CD4-positive, alpha-beta T cell treated with Interleukin-17A for 4 hours (primary cell): Measurements from ENCODE around the gene TDRD7.
A peak's percentile ranks its signal among the peaks of the same experiment; 100 is the strongest.
"Not testable (repeated sequence)": the region's sequence is repeated elsewhere in the genome, so short reads cannot be mapped to it uniquely, and the experiment has no call there.

Experiments
- DNase-seq: peaks from one replicate; pipeline ENCODE4 v3.0.0-alpha.2; 2020; ENCODE audit warnings: mixed read lengths

TDRD7 gene

GRCh38 chr9:97479496-97480159, 67.7 kb downstream of the TDRD7 start:
- DNase-seq, result no peak

- no peak for DNase-seq
Observed at GRCh38 chr9:97480174-97480573, 68.3 kb downstream of the TDRD7 start.

- no peak for DNase-seq
Observed at GRCh38 chr9:97480749-97481148, 68.9 kb downstream of the TDRD7 start.

GRCh38 chr9:97484134-97484533, 72.2 kb downstream of the TDRD7 start:
- DNase-seq, result no peak

GRCh38 chr9:97487107-97487506, 75.2 kb downstream of the TDRD7 start:
- no peak for DNase-seq

GRCh38 chr9:97487861-97488260, 76.0 kb downstream of the TDRD7 start:
- DNase-seq, result no peak

GRCh38 chr9:97491216-97491999, 79.5 kb downstream of the TDRD7 start:
- DNase-seq, result no peak

- not testable (repeated sequence) for DNase-seq
Observed at GRCh38 chr9:97497558-97498375, 85.9 kb downstream of the TDRD7 start.

- DNase-seq, result not testable (repeated sequence)
Observed at GRCh38 chr9:97498846-97499245, 87.0 kb downstream of the TDRD7 start.

- DNase-seq, result no peak
Observed at GRCh38 chr9:97500263-97500662, 88.4 kb downstream of the TDRD7 start.

GRCh38 chr9:97500765-97501176, 88.9 kb downstream of the TDRD7 start:
- no peak for DNase-seq

- peak; percentile 54 for DNase-seq
Observed at GRCh38 chr9:97501177-97501971, 89.5 kb downstream of the TDRD7 start, which contains the start of gene TMOD1. Gene TMOD1, plus strand, starts transcription at chr9:97501666. Its CDS starts 22,523 bp downstream, at chr9:97524189.

GRCh38 chr9:97501972-97502221, 90.0 kb downstream of the TDRD7 start:
- DNase-seq, result no peak

- no peak for DNase-seq
Observed at GRCh38 chr9:97502222-97502983, 90.5 kb downstream of the TDRD7 start.

- no peak for DNase-seq
Observed at GRCh38 chr9:97502984-97503861, 91.3 kb downstream of the TDRD7 start.

- DNase-seq, result no peak
Observed at GRCh38 chr9:97503862-97504210, 91.9 kb downstream of the TDRD7 start.

- no peak for DNase-seq
Observed at GRCh38 chr9:97504381-97505216, 92.7 kb downstream of the TDRD7 start.

GRCh38 chr9:97505845-97506244, 93.9 kb downstream of the TDRD7 start:
- no peak for DNase-seq

GRCh38 chr9:97506306-97506705, 94.4 kb downstream of the TDRD7 start:
- DNase-seq, result no peak

GRCh38 chr9:97506787-97507186, 94.9 kb downstream of the TDRD7 start:
- DNase-seq, result no peak
